ENCODE data around the gene BICC1.

DNA sequence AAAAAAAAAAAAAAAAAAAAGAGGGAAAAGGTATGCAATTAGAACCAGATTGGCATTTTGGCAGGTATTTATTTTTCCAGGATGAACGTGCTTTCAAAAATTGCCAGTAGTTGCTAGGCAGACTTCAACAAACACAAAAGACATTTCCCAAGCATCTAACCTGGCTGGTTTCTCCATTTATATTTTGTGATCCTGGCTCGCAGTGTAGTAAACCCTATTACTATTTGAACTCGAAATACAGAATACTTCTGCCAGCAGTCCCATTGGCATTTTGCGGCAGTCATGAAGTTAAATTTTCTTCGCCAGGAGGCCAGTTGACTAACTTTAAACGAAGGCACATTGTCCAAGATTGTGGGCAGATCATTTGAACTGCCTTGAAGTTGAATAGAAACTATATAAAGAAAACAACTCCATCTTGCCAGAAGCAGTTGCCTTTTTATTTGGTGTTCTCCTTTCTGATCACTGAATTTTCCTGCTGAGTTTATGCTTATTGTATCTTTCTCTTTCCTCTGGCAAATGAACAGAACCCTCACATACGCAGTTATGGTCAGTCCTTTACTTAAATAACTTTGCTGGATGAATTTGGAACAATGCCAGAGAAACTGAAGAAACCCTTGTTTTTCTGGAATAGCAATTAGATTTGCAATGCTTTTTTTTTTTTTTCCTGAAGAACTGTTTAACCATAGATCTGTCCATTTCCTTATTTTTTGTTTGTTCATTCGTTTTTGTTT is 132.9 kb downstream of the BICC1 start:
- TF ChIP-seq, protein P1, sequence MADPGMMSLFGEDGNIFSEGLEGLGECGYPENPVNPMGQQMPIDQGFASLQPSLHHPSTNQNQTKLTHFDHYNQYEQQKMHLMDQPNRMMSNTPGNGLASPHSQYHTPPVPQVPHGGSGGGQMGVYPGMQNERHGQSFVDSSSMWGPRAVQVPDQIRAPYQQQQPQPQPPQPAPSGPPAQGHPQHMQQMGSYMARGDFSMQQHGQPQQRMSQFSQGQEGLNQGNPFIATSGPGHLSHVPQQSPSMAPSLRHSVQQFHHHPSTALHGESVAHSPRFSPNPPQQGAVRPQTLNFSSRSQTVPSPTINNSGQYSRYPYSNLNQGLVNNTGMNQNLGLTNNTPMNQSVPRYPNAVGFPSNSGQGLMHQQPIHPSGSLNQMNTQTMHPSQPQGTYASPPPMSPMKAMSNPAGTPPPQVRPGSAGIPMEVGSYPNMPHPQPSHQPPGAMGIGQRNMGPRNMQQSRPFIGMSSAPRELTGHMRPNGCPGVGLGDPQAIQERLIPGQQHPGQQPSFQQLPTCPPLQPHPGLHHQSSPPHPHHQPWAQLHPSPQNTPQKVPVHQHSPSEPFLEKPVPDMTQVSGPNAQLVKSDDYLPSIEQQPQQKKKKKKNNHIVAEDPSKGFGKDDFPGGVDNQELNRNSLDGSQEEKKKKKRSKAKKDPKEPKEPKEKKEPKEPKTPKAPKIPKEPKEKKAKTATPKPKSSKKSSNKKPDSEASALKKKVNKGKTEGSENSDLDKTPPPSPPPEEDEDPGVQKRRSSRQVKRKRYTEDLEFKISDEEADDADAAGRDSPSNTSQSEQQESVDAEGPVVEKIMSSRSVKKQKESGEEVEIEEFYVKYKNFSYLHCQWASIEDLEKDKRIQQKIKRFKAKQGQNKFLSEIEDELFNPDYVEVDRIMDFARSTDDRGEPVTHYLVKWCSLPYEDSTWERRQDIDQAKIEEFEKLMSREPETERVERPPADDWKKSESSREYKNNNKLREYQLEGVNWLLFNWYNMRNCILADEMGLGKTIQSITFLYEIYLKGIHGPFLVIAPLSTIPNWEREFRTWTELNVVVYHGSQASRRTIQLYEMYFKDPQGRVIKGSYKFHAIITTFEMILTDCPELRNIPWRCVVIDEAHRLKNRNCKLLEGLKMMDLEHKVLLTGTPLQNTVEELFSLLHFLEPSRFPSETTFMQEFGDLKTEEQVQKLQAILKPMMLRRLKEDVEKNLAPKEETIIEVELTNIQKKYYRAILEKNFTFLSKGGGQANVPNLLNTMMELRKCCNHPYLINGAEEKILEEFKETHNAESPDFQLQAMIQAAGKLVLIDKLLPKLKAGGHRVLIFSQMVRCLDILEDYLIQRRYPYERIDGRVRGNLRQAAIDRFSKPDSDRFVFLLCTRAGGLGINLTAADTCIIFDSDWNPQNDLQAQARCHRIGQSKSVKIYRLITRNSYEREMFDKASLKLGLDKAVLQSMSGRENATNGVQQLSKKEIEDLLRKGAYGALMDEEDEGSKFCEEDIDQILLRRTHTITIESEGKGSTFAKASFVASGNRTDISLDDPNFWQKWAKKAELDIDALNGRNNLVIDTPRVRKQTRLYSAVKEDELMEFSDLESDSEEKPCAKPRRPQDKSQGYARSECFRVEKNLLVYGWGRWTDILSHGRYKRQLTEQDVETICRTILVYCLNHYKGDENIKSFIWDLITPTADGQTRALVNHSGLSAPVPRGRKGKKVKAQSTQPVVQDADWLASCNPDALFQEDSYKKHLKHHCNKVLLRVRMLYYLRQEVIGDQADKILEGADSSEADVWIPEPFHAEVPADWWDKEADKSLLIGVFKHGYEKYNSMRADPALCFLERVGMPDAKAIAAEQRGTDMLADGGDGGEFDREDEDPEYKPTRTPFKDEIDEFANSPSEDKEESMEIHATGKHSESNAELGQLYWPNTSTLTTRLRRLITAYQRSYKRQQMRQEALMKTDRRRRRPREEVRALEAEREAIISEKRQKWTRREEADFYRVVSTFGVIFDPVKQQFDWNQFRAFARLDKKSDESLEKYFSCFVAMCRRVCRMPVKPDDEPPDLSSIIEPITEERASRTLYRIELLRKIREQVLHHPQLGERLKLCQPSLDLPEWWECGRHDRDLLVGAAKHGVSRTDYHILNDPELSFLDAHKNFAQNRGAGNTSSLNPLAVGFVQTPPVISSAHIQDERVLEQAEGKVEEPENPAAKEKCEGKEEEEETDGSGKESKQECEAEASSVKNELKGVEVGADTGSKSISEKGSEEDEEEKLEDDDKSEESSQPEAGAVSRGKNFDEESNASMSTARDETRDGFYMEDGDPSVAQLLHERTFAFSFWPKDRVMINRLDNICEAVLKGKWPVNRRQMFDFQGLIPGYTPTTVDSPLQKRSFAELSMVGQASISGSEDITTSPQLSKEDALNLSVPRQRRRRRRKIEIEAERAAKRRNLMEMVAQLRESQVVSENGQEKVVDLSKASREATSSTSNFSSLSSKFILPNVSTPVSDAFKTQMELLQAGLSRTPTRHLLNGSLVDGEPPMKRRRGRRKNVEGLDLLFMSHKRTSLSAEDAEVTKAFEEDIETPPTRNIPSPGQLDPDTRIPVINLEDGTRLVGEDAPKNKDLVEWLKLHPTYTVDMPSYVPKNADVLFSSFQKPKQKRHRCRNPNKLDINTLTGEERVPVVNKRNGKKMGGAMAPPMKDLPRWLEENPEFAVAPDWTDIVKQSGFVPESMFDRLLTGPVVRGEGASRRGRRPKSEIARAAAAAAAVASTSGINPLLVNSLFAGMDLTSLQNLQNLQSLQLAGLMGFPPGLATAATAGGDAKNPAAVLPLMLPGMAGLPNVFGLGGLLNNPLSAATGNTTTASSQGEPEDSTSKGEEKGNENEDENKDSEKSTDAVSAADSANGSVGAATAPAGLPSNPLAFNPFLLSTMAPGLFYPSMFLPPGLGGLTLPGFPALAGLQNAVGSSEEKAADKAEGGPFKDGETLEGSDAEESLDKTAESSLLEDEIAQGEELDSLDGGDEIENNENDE (IDR thresholded peaks at IDR 0.05; ENCODE audit: insufficient replicate concordance, low read length): no peak
- TF ChIP-seq, protein P2, sequence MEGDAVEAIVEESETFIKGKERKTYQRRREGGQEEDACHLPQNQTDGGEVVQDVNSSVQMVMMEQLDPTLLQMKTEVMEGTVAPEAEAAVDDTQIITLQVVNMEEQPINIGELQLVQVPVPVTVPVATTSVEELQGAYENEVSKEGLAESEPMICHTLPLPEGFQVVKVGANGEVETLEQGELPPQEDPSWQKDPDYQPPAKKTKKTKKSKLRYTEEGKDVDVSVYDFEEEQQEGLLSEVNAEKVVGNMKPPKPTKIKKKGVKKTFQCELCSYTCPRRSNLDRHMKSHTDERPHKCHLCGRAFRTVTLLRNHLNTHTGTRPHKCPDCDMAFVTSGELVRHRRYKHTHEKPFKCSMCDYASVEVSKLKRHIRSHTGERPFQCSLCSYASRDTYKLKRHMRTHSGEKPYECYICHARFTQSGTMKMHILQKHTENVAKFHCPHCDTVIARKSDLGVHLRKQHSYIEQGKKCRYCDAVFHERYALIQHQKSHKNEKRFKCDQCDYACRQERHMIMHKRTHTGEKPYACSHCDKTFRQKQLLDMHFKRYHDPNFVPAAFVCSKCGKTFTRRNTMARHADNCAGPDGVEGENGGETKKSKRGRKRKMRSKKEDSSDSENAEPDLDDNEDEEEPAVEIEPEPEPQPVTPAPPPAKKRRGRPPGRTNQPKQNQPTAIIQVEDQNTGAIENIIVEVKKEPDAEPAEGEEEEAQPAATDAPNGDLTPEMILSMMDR (IDR thresholded peaks at IDR 0.05; ENCODE audit: control extremely low read depth in 1 of 3, insufficient read depth in 1 of 3, low read depth in 1 of 3, low read length in 3 of 3): no peak
- TF ChIP-seq, protein P3, sequence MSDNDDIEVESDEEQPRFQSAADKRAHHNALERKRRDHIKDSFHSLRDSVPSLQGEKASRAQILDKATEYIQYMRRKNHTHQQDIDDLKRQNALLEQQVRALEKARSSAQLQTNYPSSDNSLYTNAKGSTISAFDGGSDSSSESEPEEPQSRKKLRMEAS (IDR thresholded peaks at IDR 0.05): no peak
- TF ChIP-seq POLR2A (IDR thresholded peaks at IDR 0.05; ENCODE audit: control extremely low read depth in 1 of 2, low read depth in 2 of 2, low read length in 2 of 2) (no peak), BCL11A (IDR thresholded peaks at IDR 0.05; ENCODE audit: low read depth in 2 of 2, low read length in 2 of 2) (no peak), SIX5 (IDR thresholded peaks at IDR 0.05; ENCODE audit: low read depth, low read length) (no peak), SP1 (IDR thresholded peaks at IDR 0.05; ENCODE audit: low read depth, low read length) (no peak), EZH2 (IDR thresholded peaks at IDR 0.05; ENCODE audit: low read depth, low read length, severe bottlenecking) (no peak)
